Measurements from ENCODE around the gene UTS2R.
"Not testable (repeated sequence)": the region's sequence is repeated elsewhere in the genome, so short reads cannot be mapped to it uniquely, and the experiment has no call there.

The UTS2R gene

GRCh38 chr17:82408938-82409318, 37.4 kb downstream of the UTS2R start:
- DNase-seq (ENCODE audit: low read depth), result no peak

- no peak for DNase-seq (ENCODE audit: low read depth)
Observed at GRCh38 chr17:82410014-82410716, 38.6 kb downstream of the UTS2R start.

GRCh38 chr17:82411396-82412053, 40.0 kb downstream of the UTS2R start:
- DNase-seq (ENCODE audit: low read depth), result no peak

GRCh38 chr17:82412081-82412480, 40.5 kb downstream of the UTS2R start:
- DNase-seq (ENCODE audit: low read depth), result not testable (repeated sequence)

GRCh38 chr17:82412535-82413520, 41.3 kb downstream of the UTS2R start:
- no peak for DNase-seq (ENCODE audit: low read depth)

- DNase-seq (ENCODE audit: low read depth), result peak; percentile 62
Observed at GRCh38 chr17:82414548-82415281, 43.1 kb downstream of the UTS2R start.

- DNase-seq (ENCODE audit: low read depth), result no peak
Observed at GRCh38 chr17:82415336-82415735, 43.8 kb downstream of the UTS2R start.

GRCh38 chr17:82415786-82416185, 44.2 kb downstream of the UTS2R start:
- DNase-seq (ENCODE audit: low read depth), result no peak

- no peak for DNase-seq (ENCODE audit: low read depth)
Observed at GRCh38 chr17:82416264-82416663, 44.7 kb downstream of the UTS2R start.

- DNase-seq (ENCODE audit: low read depth), result no peak
Observed at GRCh38 chr17:82416771-82417170, 45.2 kb downstream of the UTS2R start.

GRCh38 chr17:82418001-82418986, 46.7 kb downstream of the UTS2R start, which contains the start of the genes HEXD and OGFOD3:
HEXD (plus strand) TSS chr17:82418347; CDS start chr17:82419800, 1,453 bp downstream.
OGFOD3 (minus strand) TSS chr17:82418586; CDS start chr17:82418485, 101 bp downstream.
- DNase-seq (ENCODE audit: low read depth), result peak; percentile 79

- no peak for DNase-seq (ENCODE audit: low read depth)
Observed at GRCh38 chr17:82419540-82419939, 48.0 kb downstream of the UTS2R start.

- peak; percentile 37 for DNase-seq (ENCODE audit: low read depth)
Observed at GRCh38 chr17:82424001-82424862, 52.7 kb downstream of the UTS2R start.

GRCh38 chr17:82424863-82425159, 53.2 kb downstream of the UTS2R start:
- no peak for DNase-seq (ENCODE audit: low read depth)
